IMR-90 (cell line): Measurements from ENCODE around the gene KDM5A. TPM values are rescaled to one million over a fixed set of nuclear protein-coding genes. Genes with fewer than 3 reads are reported as not detected.

Experiments
- ATAC-seq: fragments of 200-7000 bp; cut with Tn5 transposase; 2 replicates; pipeline ENCODE4 v1.9.1; 2020; ENCODE audit warnings: low read depth, mild to moderate bottlenecking, moderate library complexity
- BruUV-seq: library from RNA; stranded (reverse); fragments of 400-500 nt; replicated peaks from 2 replicates; lab custom pipeline; 2021; lab: Mats Ljungman, UMichigan
- CTCF ChIA-PET: fragments of 300-600 bp; formaldehyde crosslinking; extraction: SDS; loops from one replicate; lab custom pipeline; 2021; ENCODE audit warnings: antibody characterized with exemption; lab: Yijun Ruan, JAX
- POLR2A ChIA-PET: fragments of 300-600 bp; sonication (Branson Sonifier 250); formaldehyde crosslinking; loops from one replicate; lab custom pipeline; 2022; ENCODE audit warnings: antibody characterized with exemption; ENCODE audit not compliant: unreplicated experiment; lab: Charles Lee
- DNase-seq: peaks from one replicate; pipeline ENCODE4 v3.0.0; 2013
- H2AFZ ChIP-seq: replicated peaks from 2 replicates; pipeline ENCODE3; 2013; ENCODE audit warnings: low read length, mild to moderate bottlenecking; ENCODE audit not compliant: poor library complexity
- H2AK5ac ChIP-seq: 2 replicates; pipeline ENCODE4 v1.6.1; 2013; ENCODE audit warnings: low read depth, low read length, inconsistent platforms
- H2AK9ac ChIP-seq: replicated peaks from 2 replicates; pipeline ENCODE3; 2013; ENCODE audit warnings: mild to moderate bottlenecking, low read depth, low read length, moderate library complexity; ENCODE audit not compliant: poor library complexity
- H2BK120ac ChIP-seq: 2 replicates; pipeline ENCODE4 v1.6.1; 2013; ENCODE audit warnings: low read depth, low read length, inconsistent platforms
- H2BK15ac ChIP-seq: 3 replicates; pipeline ENCODE4 v1.6.1; 2013; ENCODE audit warnings: low read depth, low read length, inconsistent platforms
- H2BK20ac ChIP-seq: 2 replicates; pipeline ENCODE4 v1.6.1; 2013; ENCODE audit warnings: low read depth, mild to moderate bottlenecking, inconsistent platforms, low read length, moderate library complexity
- H2BK5ac ChIP-seq: 2 replicates; pipeline ENCODE4 v1.6.1; 2013; ENCODE audit warnings: mild to moderate bottlenecking, low read depth, low read length, inconsistent platforms; ENCODE audit not compliant: poor library complexity, severe bottlenecking
- H3K14ac ChIP-seq: replicated peaks from 2 replicates; pipeline ENCODE4 v1.6.1; 2013; ENCODE audit warnings: low read depth, low read length, inconsistent platforms
- H3K18ac ChIP-seq: 2 replicates; pipeline ENCODE4 v1.6.1; 2013; ENCODE audit warnings: low read depth, low read length, control low read depth
- H3K23ac ChIP-seq: 2 replicates; pipeline ENCODE4 v1.6.1; 2013; ENCODE audit warnings: low read depth, low read length, inconsistent platforms
- H3K27ac ChIP-seq: 2 replicates; pipeline ENCODE4 v1.5.1; 2013; ENCODE audit warnings: mild to moderate bottlenecking, control low read depth, low read length; ENCODE audit not compliant: insufficient read depth
- H3K27me3 ChIP-seq: 2 replicates; pipeline ENCODE4 v1.6.1; 2013; ENCODE audit warnings: low read length; ENCODE audit not compliant: control insufficient read depth, insufficient read depth
- H3K36me3 ChIP-seq: 2 replicates; pipeline ENCODE4 v1.6.1; 2013; ENCODE audit warnings: low read length, mixed read lengths; ENCODE audit not compliant: control insufficient read depth, insufficient read depth
- H3K4ac ChIP-seq: 2 replicates; pipeline ENCODE4 v1.6.1; 2013; ENCODE audit warnings: low read depth, low read length, inconsistent platforms
- H3K4me1 ChIP-seq: 2 replicates; pipeline ENCODE4 v1.6.1; 2013; ENCODE audit warnings: low read length, mixed read lengths; ENCODE audit not compliant: control insufficient read depth, insufficient read depth
- H3K4me2 ChIP-seq: 2 replicates; pipeline ENCODE4 v1.6.1; 2013; ENCODE audit warnings: low read depth, mild to moderate bottlenecking, control low read depth, low read length, moderate library complexity
- H3K4me3 ChIP-seq: 2 replicates; pipeline ENCODE4 v1.5.1; 2013; ENCODE audit warnings: low read depth, mild to moderate bottlenecking, control low read depth, low read length, moderate library complexity; ENCODE audit not compliant: insufficient read depth
- H3K56ac ChIP-seq: 2 replicates; pipeline ENCODE4 v1.6.1; 2013; ENCODE audit warnings: low read length, inconsistent platforms; ENCODE audit not compliant: insufficient read depth; ENCODE audit errors: extremely low read depth
- H3K79me1 ChIP-seq, 2 experiments: 2 replicates each; pipeline ENCODE4 v1.6.1; 2013; ENCODE audit warnings: low read length in 2 of 2, inconsistent platforms in 1 of 2, low read depth in 1 of 2
- H3K9ac ChIP-seq: 2 replicates; pipeline ENCODE4 v1.6.1; 2013; ENCODE audit warnings: low read depth, low read length, control low read depth
- H3K9me1 ChIP-seq: 2 replicates; pipeline ENCODE4 v1.6.1; 2013; ENCODE audit warnings: low read length, inconsistent platforms; ENCODE audit not compliant: insufficient read depth
- H3K9me3 ChIP-seq: 2 replicates; pipeline ENCODE4 v1.6.1; 2013; ENCODE audit warnings: low read length; ENCODE audit not compliant: control insufficient read depth, insufficient read depth
- H4K20me1 ChIP-seq: 2 replicates; pipeline ENCODE4 v1.6.1; 2013; ENCODE audit warnings: low read length, inconsistent platforms; ENCODE audit not compliant: insufficient read depth
- H4K5ac ChIP-seq: 2 replicates; pipeline ENCODE4 v1.6.1; 2013; ENCODE audit warnings: mild to moderate bottlenecking, low read depth, low read length, control low read depth
- H4K8ac ChIP-seq, 2 experiments: 2 replicates each; pipeline ENCODE4 v1.6.1; 2013; ENCODE audit warnings: low read depth in 2 of 2, low read length in 2 of 2, control low read depth in 1 of 2, inconsistent platforms in 1 of 2
- H4K91ac ChIP-seq: 2 replicates; pipeline ENCODE4 v1.6.1; 2013; ENCODE audit warnings: low read depth, low read length, inconsistent platforms; ENCODE audit not compliant: insufficient read depth
- BHLHE40 ChIP-seq: fragments of 150-350 bp; IDR thresholded peaks from 2 replicates; pipeline ENCODE4 v1.6.1; 2016; ENCODE audit warnings: mild to moderate bottlenecking, low read depth, low read length
- CEBPB ChIP-seq: IDR thresholded peaks from 2 replicates; pipeline ENCODE4 v1.6.1; 2012; ENCODE audit warnings: low read depth, low read length, improper control_type of control experiment
- CHD1 ChIP-seq: IDR thresholded peaks from 2 replicates; pipeline ENCODE4 v1.6.1; 2012; ENCODE audit warnings: low read depth, low read length, improper control_type of control experiment
- CTCF ChIP-seq: conservative IDR thresholded peaks from 2 replicates; pipeline ENCODE4 v1.5.1; 2012; ENCODE audit warnings: mild to moderate bottlenecking, low read depth, low read length, improper control_type of control experiment
- FOS ChIP-seq: fragments of 150-350 bp; IDR thresholded peaks from 2 replicates; pipeline ENCODE4 v1.6.1; 2016; ENCODE audit warnings: low read depth, low read length
- MAFK ChIP-seq: IDR thresholded peaks from 2 replicates; pipeline ENCODE4 v1.6.1; 2012; ENCODE audit warnings: low read depth, low read length, improper control_type of control experiment
- MAZ ChIP-seq: IDR thresholded peaks from 2 replicates; pipeline ENCODE4 v1.6.1; 2012; ENCODE audit warnings: low read depth, mild to moderate bottlenecking, low read length, improper control_type of control experiment, moderate library complexity, borderline replicate concordance
- MXI1 ChIP-seq: IDR thresholded peaks from 2 replicates; pipeline ENCODE4 v1.6.1; 2012; ENCODE audit warnings: low read depth, mild to moderate bottlenecking, low read length, moderate library complexity, borderline replicate concordance
- NFE2L2 ChIP-seq: fragments of 150-350 bp; IDR thresholded peaks from 2 replicates; pipeline ENCODE4 v1.6.1; 2016; ENCODE audit warnings: low read depth, mild to moderate bottlenecking, low read length
- POLR2A ChIP-seq: IDR thresholded peaks from 2 replicates; pipeline ENCODE4 v1.6.1; 2012; ENCODE audit warnings: mild to moderate bottlenecking, low read depth, low read length
- RAD21 ChIP-seq: IDR thresholded peaks from 2 replicates; pipeline ENCODE4 v1.6.1; 2012; ENCODE audit warnings: low read length, improper control_type of control experiment
- RCOR1 ChIP-seq: IDR thresholded peaks from 2 replicates; pipeline ENCODE4 v1.6.1; 2012; ENCODE audit warnings: mild to moderate bottlenecking, low read length, improper control_type of control experiment; ENCODE audit not compliant: insufficient replicate concordance
- RFX5 ChIP-seq: IDR thresholded peaks from 2 replicates; pipeline ENCODE4 v1.8.0; 2012; ENCODE audit warnings: low read depth, mild to moderate bottlenecking, low read length, moderate library complexity
- SMC3 ChIP-seq: fragments of 150-350 bp; IDR thresholded peaks from 2 replicates; pipeline ENCODE4 v1.6.1; 2016; ENCODE audit warnings: low read depth, mild to moderate bottlenecking, antibody characterized with exemption, low read length, moderate library complexity
- WGBS, 2 experiments: methylation state at CpG; one replicate each; pipeline versions ENCODE4 v1.1.5 to v1.1.7; 2013; ENCODE audit warnings: missing lambda C conversion rate in 2 of 2; ENCODE audit not compliant: insufficient read length in 1 of 2; ENCODE audit errors: extremely low coverage in 2 of 2; 5-methylcytosine and 5-hydroxymethylcytosine counted together
- dilution Hi-C: fragments of 300-500 bp; cut with HindIII; formaldehyde crosslinking; loops from one replicate; pipeline ENCODE4 v1.14.3; 2018; ENCODE audit warnings: low sequenced_read_pairs; ENCODE audit not compliant: unreplicated experiment
- in situ Hi-C: fragments of 300-500 bp; cut with MboI; formaldehyde crosslinking; loops from 3 replicates; pipeline ENCODE4 v1.14.3; 2019; ENCODE audit warnings: low sequenced_read_pairs, inconsistent platforms, mixed read lengths
- intact Hi-C: fragments of 100-400 bp; cut with micrococcal nuclease; formaldehyde crosslinking; loops from 2 replicates; pipeline ENCODE4 v1.10.0; 2022
- polyA plus RNA-seq, 3 experiments: library from polyadenylated mRNA; depleted of rRNA; stranded (reverse); fragments of >200 nt; gene quantifications; 2 replicates each; pipeline ENCODE4 v1.2.3, GENCODE V29; 2012; ENCODE audit warnings: low replicate concordance in 1 of 3
- total RNA-seq: library from RNA; depleted of rRNA; stranded (reverse); fragments of >200 nt; gene quantifications from 2 replicates; pipeline ENCODE4 v1.2.3, GENCODE V29; 2012
- TF ChIP-seq, protein P1 (sequence below): fragments of 150-350 bp; IDR thresholded peaks from 2 replicates; pipeline ENCODE4 v1.6.1; 2016; ENCODE audit warnings: low read depth, mild to moderate bottlenecking, low read length, moderate library complexity, borderline replicate concordance
- TF ChIP-seq, protein P2 (sequence below): fragments of 150-350 bp; IDR thresholded peaks from 2 replicates; pipeline ENCODE4 v1.6.1; 2017; ENCODE audit warnings: mild to moderate bottlenecking, antibody characterized with exemption, low read length, low read depth

The KDM5A gene
- total and polyA plus RNA-seq, 2 of the 4 experiments (the other 2 are of a cell fraction) = 7.9 to 95.9 TPM

DNA sequence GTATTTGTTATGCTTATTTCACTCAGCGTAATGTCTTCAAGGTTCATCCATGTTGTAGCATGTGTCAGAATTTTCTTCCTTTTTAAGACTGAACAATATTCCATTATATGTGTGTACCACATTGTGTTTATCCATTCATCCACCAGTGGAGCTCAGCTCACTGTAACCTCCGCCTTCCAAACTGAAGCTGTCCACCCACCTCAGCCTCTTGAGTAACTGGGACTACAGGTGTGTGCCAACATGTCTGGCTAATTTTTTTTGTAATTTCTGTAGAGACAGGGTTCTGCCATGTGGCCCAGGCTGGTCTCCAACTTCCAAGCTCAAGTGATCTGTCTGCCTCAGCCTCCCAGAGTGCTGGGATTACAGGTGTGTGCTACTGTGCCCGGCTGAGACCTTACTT, 33.4 kb upstream of the KDM5A start:
- Histone ChIP-seq H2BK20ac (no peak overlapping the region), H2BK5ac (no peak overlapping the region), H4K5ac (no peak overlapping the region), H3K9me1 (0 out of 2 replicates have a peak, but pooled peaks cover 6% of the 10 kb centered on the region), H3K36me3 (peaks cover 22% of the 10 kb centered on the region), H4K8ac (no peak overlapping the region), H3K23ac (no peak overlapping the region), H3K27ac (no peak overlapping the region), H3K27me3 (no peaks in the 10 kb centered on the region), H2AK5ac (no peak overlapping the region), H2BK15ac (no peak overlapping the region), H3K4me2 (no peak overlapping the region), H3K9me3 (no peaks in the 10 kb centered on the region), H3K4me1 (no peaks in the 10 kb centered on the region), H2AK9ac (no peak overlapping the region), H3K4me3 (no peak overlapping the region), H2AFZ (no peak overlapping the region), H3K9ac (no peak overlapping the region), H3K18ac (no peak overlapping the region), H3K14ac (no peak overlapping the region), H3K79me1 (peaks cover 0 to 3% of the 10 kb centered on the region in 2 experiments; a peak in 1 of 4 replicates), H2BK120ac (no peak overlapping the region), H3K56ac (no peak overlapping the region), H4K91ac (no peak overlapping the region), H3K4ac (no peak overlapping the region), H4K20me1 (no peaks in the 10 kb centered on the region)
- TF ChIP-seq CHD1 (no peak), SMC3 (no peak), MAFK (no peak), RFX5 (no peak), NFE2L2 (no peak), CTCF (no peak), RAD21 (no peak), MAZ (no peak), MXI1 (no peak), BHLHE40 (no peak), RCOR1 (no peak), POLR2A (no peak), CEBPB (no peak), FOS (no peak)
- TF ChIP-seq, protein P1, sequence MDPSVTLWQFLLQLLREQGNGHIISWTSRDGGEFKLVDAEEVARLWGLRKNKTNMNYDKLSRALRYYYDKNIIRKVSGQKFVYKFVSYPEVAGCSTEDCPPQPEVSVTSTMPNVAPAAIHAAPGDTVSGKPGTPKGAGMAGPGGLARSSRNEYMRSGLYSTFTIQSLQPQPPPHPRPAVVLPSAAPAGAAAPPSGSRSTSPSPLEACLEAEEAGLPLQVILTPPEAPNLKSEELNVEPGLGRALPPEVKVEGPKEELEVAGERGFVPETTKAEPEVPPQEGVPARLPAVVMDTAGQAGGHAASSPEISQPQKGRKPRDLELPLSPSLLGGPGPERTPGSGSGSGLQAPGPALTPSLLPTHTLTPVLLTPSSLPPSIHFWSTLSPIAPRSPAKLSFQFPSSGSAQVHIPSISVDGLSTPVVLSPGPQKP = no peak
- TF ChIP-seq, protein P2, sequence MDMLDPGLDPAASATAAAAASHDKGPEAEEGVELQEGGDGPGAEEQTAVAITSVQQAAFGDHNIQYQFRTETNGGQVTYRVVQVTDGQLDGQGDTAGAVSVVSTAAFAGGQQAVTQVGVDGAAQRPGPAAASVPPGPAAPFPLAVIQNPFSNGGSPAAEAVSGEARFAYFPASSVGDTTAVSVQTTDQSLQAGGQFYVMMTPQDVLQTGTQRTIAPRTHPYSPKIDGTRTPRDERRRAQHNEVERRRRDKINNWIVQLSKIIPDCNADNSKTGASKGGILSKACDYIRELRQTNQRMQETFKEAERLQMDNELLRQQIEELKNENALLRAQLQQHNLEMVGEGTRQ = no peak
- CTCF ChIA-PET = interaction anchor here (0.5 kb wide), 1 partner anchor 430 kb away, joined by 3 read pairs; no protein-coding TSS in a partner anchor
- BruUV-seq = no TSS peak
- dilution Hi-C loops = no loop called here
- no peak for DNase-seq
- ATAC-seq = no peak
- intact Hi-C loops = no loop called here
- WGBS, 2 experiments = no CpG with 5 or more reads among the region's 3 CpGs
- in situ Hi-C loops = no loop called here
- POLR2A ChIA-PET = interaction anchor here (0.7 kb wide), 1 partner anchor 346 kb away, joined by 4 read pairs; no protein-coding TSS in a partner anchor
